Mucosa of stomach (tissue), 1 donor: Measurements from ENCODE around the gene ULBP2.
"Not testable (repeated sequence)": the region's sequence is repeated elsewhere in the genome, so short reads cannot be mapped to it uniquely, and the experiment has no call there.

ENCODE experiments used
- H3K27me3 ChIP-seq: one replicate; pipeline ENCODE4 v1.7.0; 2013; ENCODE audit warnings: mild to moderate bottlenecking, low read length; ENCODE audit not compliant: control insufficient read depth, insufficient read depth
- H3K36me3 ChIP-seq: one replicate; pipeline ENCODE4 v1.7.0; 2013; ENCODE audit warnings: low read length; ENCODE audit not compliant: control insufficient read depth, insufficient read depth
- H3K4me1 ChIP-seq: one replicate; pipeline ENCODE4 v1.7.0; 2013; ENCODE audit warnings: mild to moderate bottlenecking, low read length; ENCODE audit not compliant: control insufficient read depth, insufficient read depth
- H3K4me3 ChIP-seq: one replicate; pipeline ENCODE4 v1.7.0; 2013; ENCODE audit warnings: low read length
- H3K9ac ChIP-seq: one replicate; pipeline ENCODE4 v1.7.0; 2013; ENCODE audit warnings: mild to moderate bottlenecking, low read length, moderate library complexity
- H3K9me3 ChIP-seq: one replicate; pipeline ENCODE4 v1.7.0; 2013; ENCODE audit warnings: mild to moderate bottlenecking, low read length, moderate library complexity; ENCODE audit not compliant: control insufficient read depth
- donor health status: Pancreatic carcinoma.

Gene ULBP2

DNA sequence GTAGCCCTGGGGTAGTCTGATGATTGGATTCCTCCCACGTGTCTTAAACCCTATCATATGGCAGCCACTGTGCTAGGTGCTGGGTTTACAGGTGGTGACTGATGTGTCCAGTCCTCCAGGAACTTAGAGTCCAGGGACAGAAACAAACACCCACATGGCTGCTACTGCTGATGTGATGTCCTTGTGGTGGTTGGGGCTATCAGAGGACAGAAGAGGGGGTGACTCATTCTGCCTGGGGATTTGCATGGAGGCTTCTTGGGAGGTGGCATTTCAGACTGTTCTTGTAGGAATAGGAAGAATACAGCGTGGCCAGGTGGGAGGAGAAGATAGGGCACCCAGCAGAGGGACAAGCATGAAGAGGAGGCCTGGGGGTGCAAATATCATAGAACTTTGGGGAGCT, 28.7 kb upstream of the ULBP2 start:
- H3K27me3 ChIP-seq = peaks cover 3% of the 10 kb centered on the region
- no peaks in the 10 kb centered on the region for H3K36me3 ChIP-seq
- H3K4me1 ChIP-seq = no peaks in the 10 kb centered on the region
- H3K9ac ChIP-seq = no peak overlapping the region
- no peaks in the 10 kb centered on the region for H3K9me3 ChIP-seq
- no peak overlapping the region for H3K4me3 ChIP-seq

DNA sequence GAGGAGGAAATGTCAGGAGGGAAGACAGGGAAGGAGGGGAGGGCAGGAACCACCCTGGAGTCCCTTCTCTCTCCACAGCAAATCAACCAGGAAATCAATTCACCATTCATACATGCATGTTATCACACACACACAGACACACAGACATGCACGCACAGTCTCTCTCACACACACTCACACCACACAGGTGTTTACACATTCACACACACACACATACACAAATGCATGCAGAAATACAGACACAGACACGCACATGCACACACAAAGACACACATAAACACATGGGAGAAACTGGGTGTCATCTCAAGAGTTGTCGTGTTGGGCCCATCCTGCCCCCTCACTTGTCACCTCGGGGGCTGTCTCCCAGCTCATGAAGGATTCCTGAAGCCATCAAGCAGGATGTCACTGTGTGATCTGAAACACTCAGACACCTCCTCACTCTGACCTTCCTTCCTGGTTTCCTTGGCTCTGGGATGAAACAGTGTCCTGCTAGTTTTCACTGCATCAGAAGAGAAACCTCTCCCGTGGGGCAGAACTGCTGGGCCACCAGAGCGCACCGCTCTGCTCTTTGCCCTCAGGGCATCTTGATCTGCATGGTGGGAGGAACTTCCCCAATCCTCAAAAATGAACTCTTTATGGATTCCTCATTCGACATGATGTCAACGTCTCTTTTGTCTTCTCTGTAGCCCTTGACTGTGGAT, 28.1 kb upstream of the ULBP2 start:
- no peaks in the 10 kb centered on the region for H3K4me1 ChIP-seq
- H3K27me3 ChIP-seq = peaks cover 3% of the 10 kb centered on the region
- no peak overlapping the region for H3K4me3 ChIP-seq
- H3K36me3 ChIP-seq = no peaks in the 10 kb centered on the region
- no peak overlapping the region for H3K9ac ChIP-seq
- H3K9me3 ChIP-seq = no peaks in the 10 kb centered on the region

GRCh38 chr6:149915970-149916865, 25.6 kb upstream of the ULBP2 start:
- H3K9ac ChIP-seq = no peak overlapping the region
- H3K4me3 ChIP-seq = no peak overlapping the region
- H3K9me3 ChIP-seq = no peaks in the 10 kb centered on the region
- H3K4me1 ChIP-seq = no peaks in the 10 kb centered on the region
- H3K36me3 ChIP-seq = no peaks in the 10 kb centered on the region
- peaks cover 3% of the 10 kb centered on the region for H3K27me3 ChIP-seq

GRCh38 chr6:149917679-149918078, 24.1 kb upstream of the ULBP2 start:
- H3K36me3 ChIP-seq = no peaks in the 10 kb centered on the region
- H3K4me3 ChIP-seq = no peak overlapping the region
- H3K9me3 ChIP-seq = no peaks in the 10 kb centered on the region
- peaks cover 12% of the 10 kb centered on the region for H3K27me3 ChIP-seq
- peaks cover 4% of the 10 kb centered on the region for H3K4me1 ChIP-seq
- no peak overlapping the region for H3K9ac ChIP-seq

DNA sequence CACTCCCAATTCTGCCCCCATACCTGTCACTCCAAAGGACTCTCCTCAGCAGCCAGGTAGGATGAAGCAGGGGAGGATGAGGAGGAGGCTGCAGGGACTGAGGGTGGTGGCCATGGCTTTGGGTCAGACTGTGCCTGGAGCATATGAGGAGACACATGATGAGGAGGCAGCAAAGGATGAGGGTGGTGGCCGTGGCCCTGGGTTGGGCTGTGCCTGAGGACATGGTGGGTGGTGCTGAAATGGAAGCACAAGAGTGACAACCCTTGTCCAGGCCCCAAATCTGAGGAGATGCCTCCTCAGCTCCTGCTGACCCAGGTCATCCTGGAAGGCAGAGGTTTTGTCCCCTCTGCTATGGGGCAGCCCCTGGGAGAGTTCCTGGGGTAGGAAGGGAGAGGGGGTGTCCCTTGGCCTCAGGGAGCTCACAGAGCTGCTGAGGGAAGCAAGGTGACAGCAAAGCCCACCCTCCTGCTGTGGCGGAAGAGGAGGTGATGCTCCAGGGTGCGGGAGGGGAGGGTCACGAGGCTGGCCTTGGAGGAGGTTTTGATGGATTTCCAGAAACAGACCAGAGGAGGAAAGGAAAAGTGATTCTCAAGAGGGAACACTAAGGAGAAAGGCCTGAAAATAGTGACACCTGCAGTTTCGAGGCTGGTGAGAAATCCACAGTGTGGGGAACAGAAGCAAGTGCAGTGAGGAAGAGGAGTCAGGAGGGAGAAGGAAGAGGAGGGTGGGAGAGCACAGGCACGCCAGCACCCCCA, 23.5 kb upstream of the ULBP2 start:
- Histone ChIP-seq H3K9me3 (no peaks in the 10 kb centered on the region), H3K9ac (no peak overlapping the region), H3K27me3 (peaks cover 19% of the 10 kb centered on the region), H3K4me1 (peaks cover 10% of the 10 kb centered on the region), H3K36me3 (no peaks in the 10 kb centered on the region), H3K4me3 (no peak overlapping the region)

- H3K9ac ChIP-seq, H3K4me3 ChIP-seq, H3K9me3 ChIP-seq, H3K36me3 ChIP-seq: not testable (repeated sequence)
- Histone ChIP-seq H3K4me1 (peaks cover 12% of the 10 kb centered on the region), H3K27me3 (peaks cover 26% of the 10 kb centered on the region)
Measured at GRCh38 chr6:149919126-149919833, 22.5 kb upstream of the ULBP2 start.

DNA sequence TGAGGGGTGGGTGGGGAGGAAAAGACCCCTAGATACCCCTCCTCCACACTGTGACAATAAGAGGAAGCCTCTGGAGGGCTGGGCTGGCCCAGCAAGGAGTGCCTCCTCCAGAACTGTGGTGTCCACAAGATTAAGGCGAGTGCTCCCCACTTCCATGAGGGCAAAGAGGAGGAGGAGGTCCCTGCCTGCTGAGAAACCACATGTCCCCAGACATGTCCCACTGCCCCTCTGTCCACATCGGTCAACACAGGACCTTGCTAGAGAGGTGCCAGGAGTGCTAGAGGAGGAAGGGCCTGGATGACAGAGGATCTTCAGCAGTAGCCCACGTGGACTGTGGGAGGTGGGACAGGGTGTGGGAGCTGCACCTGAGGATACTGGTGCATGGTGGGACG, 22.0 kb upstream of the ULBP2 start:
- Histone ChIP-seq H3K27me3 (peaks cover 31% of the 10 kb centered on the region), H3K9me3 (no peaks in the 10 kb centered on the region), H3K4me1 (peaks cover 15% of the 10 kb centered on the region), H3K4me3 (no peak overlapping the region), H3K9ac (no peak overlapping the region), H3K36me3 (no peaks in the 10 kb centered on the region)

DNA sequence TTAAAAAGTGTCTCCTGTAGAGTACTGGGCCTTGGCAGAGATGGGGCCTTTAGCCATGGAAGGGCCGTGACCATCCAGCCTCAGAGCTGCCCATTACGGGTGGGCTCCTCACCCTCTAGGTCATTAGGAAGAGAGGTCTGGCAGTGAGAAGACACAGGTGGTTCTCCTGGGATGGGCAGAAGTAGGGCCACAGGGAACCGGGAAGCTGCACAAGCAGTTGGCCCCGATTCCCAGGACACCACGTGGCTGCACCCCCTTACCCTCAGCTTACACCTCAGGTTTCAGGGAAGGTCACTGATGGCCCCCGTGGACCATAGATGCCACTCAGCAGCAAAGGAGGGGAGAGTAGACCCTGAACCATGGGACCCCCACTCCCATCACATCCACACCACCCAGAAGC, 20.5 kb upstream of the ULBP2 start:
- H3K36me3 ChIP-seq = no peaks in the 10 kb centered on the region
- no peak overlapping the region for H3K4me3 ChIP-seq
- no peaks in the 10 kb centered on the region for H3K9me3 ChIP-seq
- H3K9ac ChIP-seq = no peak overlapping the region
- peaks cover 19% of the 10 kb centered on the region for H3K4me1 ChIP-seq
- peaks cover 33% of the 10 kb centered on the region for H3K27me3 ChIP-seq

DNA sequence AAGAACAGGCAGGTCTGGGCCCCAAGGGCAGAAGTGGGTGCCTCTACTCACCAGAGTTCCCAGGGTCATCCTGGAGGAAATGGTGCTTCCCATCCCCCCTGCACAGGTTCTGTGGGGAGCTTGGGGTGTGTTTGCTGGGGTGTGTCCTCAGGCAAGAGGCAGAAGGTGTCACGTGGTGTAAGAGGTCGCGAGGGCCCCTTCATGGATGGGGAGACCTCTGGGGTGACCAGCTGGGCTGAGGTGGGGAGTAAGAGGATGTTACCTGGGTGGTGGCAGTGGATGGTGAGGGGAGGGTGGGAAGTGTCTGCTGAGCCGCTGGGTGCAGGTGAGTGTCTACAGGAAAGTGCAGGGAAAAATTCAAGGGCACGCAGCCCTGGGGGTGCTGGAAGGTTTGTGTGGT, 19.7 kb upstream of the ULBP2 start:
- H3K9me3 ChIP-seq, H3K9ac ChIP-seq, H3K36me3 ChIP-seq, H3K4me3 ChIP-seq: not testable (repeated sequence)
- H3K27me3 ChIP-seq = peaks cover 33% of the 10 kb centered on the region
- H3K4me1 ChIP-seq = peaks cover 22% of the 10 kb centered on the region

- peaks cover 22% of the 10 kb centered on the region for H3K4me1 ChIP-seq
- peaks cover 33% of the 10 kb centered on the region for H3K27me3 ChIP-seq
- no peak within 1 kb of the TSS for H3K9ac ChIP-seq
- H3K36me3 ChIP-seq = no peaks in the 10 kb centered on the region
- H3K9me3 ChIP-seq = no peaks in the 10 kb centered on the region
- peak within 1 kb of the TSS; percentile 54 for H3K4me3 ChIP-seq
Measured at GRCh38 chr6:149922642-149923326, 19.0 kb upstream of the ULBP2 start, which contains the start of gene RAET1G. Gene RAET1G (minus strand): TSS chr6:149923121. CDS start chr6:149923010, 111 bp downstream.

- peaks cover 33% of the 10 kb centered on the region for H3K27me3 ChIP-seq
- no peak overlapping the region for H3K9ac ChIP-seq
- no peaks in the 10 kb centered on the region for H3K36me3 ChIP-seq
- peaks cover 22% of the 10 kb centered on the region for H3K4me1 ChIP-seq
- H3K4me3 ChIP-seq = peak overlapping the region; percentile 54
- no peaks in the 10 kb centered on the region for H3K9me3 ChIP-seq
Measured at GRCh38 chr6:149923327-149923986, 18.4 kb upstream of the ULBP2 start.
